NCI-H1092 treated with DMSO at 0.1 percent for 48 hours (cell line): ENCODE data around the gene CHAF1B.

ENCODE experiments used
- DNase-seq: peaks from one replicate; lab custom pipeline; 2025; lab: John Stamatoyannopoulos, UW

CHAF1B gene

DNA sequence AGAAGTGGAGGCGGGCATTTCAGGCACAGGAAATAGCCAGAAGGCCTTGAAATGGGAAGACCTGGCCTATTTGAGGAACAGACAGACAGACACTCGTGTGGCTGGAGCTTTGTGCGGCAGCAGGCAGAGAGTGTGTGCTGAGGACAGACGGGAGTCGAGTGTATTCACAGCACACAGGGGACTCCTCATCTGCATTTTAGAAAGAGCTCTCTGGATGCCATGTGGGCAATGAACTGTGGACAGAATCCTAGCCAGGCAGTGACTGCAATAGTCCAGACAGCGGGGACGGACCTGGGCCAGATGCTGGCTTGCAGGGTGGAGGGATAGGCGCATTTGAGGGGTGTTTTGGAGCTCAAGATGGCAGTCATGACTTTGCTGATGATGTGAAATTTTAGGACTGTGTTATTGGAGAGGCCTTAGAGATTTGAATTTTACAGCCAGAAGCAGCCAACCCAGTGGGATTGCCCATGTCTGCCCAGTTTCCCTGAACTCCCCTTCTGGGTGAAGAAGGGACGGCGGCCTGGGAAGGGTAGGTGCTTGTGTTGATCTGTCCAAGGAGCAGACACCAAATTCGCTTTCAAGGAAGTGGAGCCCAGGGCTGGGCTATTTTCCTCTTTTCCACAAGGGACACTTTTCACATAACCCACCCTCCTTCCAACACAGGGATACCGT lies 43.7 kb downstream of the CHAF1B start:
- DNase-seq = peak; percentile 54

DNA sequence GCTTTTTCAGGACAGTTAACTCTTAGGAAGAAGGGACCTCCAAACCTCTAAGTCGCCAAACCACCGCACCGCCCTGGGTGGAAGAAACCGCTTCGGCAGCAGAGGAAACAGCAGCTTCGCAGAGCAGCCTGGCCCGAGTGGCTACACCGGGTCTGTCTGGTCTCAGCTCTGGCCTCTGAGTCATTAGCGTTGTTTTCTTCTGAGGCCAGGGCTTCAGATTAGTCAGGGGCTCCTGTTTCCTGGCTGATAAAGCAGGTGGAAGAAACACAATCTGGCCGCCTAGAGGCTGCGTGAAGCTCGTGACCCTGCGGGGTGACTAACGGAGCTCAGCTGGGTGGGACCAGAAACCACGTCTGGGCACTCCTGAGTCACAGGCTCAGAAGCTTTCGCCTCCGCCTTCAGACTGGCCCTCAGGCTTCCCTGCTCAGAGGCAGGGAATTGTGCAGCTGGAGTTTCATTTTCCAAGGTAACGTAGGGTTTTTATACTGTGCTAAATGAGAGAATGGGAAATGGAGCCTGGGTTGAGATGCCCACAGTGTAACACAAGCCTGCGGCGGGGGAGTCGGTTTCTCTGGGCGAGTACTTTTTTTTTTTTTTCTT lies 44.9 kb downstream of the CHAF1B start:
- no peak for DNase-seq

DNA sequence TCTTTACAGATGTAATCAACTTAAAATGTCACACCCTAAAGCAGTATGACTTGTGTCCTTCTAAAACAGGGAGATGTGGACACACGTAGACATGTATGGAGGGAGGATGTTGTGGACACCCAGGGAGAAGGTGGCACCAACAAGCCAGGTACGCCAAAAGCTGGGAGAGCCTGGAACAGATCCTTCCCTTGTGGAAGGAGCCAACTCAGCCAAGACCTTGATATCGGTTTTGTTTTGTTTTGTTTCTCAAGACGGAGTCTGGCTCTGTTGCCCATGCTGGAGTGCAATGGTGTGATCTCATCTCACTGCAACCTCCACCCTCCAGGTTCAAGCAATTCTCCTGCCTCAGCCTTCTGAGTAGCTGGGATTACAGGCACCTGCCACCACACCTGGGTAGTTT lies 45.6 kb downstream of the CHAF1B start:
- DNase-seq = no peak

DNA sequence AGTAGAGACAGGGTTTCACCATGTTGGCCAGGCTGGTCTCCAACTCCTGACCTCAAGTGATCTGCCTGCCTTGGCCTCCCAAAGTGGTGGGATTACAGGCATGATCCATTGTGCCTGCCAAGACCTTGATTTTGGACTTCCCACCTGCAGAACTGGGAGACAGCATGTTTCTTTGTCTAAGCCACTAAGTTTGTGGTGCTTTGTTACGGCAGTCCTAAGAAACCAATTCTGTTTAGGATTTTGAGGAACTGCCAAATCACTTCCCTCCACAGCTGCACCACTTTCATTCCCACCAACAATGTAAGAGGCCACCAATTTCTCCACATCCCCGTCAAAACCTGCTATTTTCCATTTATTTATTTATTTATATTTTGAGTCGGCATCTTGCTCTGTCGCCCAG lies 46.1 kb downstream of the CHAF1B start:
- no peak for DNase-seq

DNA sequence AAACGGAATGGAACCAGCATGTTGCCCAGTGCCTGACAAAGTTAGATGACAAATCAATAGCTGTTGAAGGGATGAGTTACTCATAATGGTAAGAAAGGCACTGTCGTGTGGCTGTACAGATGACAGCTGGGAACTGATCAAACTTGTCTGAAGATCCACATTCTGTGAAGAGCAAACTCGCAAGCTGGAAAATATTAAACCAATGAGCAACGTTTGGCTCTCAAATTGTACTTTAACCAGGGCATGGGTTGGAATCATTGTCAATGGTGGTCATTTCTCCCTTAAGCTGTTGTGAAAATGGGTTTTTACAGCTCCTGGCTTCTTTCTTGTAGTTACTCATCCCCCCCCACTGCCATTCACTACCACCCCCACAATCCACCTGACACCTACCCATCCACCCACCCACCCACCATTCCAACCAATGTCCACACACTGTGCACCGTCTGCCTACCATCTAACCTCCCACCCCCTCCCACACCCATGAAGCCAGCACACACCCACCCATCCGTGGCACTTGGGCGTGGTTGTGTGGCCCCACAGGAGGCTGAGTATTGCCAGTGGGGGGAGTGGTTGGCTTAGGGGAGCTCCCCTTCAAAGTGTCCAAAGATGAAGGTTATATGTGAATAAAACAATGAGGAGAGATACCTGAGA lies 48.0 kb downstream of the CHAF1B start:
- DNase-seq = no peak

DNA sequence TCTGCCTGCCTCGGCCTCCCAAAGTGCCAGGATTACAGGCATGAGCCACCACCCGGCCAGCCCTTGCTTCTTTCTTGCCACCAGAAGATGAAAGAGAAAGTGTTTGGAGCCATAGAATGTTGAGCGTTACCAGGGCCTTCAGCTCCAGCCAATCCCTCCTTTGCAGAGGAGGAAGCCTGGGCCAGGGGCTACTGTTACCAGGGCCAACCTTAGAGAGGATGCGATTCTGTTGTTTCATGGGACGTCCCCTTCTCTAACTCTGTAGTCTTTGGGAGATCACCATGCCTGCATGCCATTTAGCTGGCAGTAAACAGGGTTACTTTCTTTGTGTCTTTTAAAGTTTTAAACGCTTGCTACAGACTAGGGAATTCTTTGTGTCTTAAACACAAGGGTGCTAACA lies 49.0 kb downstream of the CHAF1B start:
- no peak for DNase-seq

DNA sequence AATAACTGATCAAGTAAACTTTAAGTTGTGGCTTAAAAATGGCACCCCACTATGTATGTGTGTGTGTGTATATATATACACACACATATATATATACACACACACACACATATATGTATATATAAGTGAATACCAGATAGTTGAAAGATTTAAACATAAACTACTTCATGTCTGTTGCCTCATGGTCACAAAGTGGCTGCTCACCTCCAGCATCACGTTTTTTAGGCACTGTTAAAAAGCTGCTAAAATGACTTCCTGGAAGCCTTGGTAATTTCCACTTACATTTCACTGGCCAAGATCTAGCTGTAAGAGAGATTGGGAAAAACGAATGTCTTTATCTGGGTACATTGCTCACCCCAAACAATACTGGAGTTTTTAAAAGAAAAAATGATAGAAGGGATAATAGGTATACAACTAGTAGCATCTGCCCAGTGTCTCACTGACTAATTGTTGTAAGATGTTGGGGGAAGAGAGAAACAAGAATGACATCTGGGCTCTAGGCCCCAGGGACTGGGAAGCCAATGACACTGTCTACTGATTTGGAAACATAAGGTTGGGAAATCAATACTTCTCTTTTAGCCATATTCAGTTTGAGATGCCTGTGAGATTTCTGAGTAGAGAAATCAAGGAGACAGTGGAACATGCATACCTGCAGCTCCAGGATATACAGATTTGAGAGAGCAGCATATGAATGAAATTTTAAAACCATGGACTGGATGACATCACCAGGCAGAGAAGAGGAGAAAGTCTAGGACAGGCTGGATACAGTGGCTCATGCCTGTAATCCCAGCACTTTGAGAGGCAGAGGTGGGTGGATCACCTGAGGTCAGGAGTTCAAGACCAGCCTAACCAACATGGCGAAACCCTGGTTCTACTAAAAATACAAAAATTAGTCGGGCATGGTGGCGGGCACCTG lies 51.9 kb downstream of the CHAF1B start:
- DNase-seq = no peak

DNA sequence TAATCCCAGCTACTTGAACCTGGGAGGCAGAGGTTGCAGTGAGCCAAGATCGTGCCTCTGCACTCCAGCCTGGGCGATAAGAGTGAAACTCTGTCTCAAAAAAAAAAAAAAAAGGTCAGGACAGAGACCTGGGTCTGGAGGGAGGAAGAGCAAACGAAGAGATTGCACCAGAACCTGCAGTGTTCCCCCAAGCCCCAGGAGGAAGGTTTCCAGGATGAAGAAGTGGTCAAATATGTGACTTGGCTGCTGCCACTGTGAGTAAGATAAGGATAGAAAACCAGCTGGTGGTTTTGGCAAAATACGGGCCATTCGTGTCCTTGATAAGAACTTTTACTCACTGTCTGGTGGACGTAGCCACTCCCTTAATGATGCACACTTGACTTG lies 52.5 kb downstream of the CHAF1B start:
- DNase-seq = no peak

DNA sequence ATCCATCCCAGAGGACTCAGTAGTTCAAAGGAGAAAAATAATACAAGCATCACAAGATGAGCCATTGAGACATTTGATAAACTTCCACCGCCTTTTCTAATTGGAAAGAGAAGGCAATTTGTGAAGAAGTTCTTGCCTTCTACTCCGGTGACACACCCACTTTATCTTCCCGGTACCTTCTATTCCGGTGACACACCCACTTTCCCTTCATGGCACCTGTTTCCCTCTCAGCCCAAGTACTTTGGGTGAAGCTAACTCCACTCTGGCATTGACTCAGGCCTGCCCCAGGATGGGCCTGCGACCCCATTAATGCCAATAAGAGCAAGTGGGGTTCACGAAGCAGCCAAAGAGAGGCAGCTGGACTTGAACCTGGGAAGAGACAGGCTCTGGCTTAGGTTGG lies 56.5 kb downstream of the CHAF1B start:
- DNase-seq = no peak

DNA sequence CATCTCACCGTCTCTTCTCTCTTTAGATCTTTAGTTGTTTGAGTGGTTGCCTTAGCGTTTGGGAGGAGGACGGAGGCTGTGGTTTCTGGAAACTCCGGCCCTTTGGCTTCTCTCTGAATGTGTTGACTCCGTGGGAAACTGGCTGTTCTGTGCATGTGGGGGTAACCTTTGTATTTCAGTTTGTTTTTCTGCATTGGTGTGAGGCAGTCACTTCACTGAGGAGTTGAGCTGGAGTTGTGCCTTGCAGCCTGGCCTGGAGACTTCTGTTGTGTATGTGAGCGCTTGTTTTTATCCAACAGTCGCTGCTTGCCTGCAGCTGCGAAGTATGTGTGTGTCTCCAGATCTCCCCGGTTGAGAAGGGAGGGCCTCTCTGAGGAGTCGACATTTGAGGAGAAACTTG lies 61.1 kb downstream of the CHAF1B start:
- no peak for DNase-seq

DNA sequence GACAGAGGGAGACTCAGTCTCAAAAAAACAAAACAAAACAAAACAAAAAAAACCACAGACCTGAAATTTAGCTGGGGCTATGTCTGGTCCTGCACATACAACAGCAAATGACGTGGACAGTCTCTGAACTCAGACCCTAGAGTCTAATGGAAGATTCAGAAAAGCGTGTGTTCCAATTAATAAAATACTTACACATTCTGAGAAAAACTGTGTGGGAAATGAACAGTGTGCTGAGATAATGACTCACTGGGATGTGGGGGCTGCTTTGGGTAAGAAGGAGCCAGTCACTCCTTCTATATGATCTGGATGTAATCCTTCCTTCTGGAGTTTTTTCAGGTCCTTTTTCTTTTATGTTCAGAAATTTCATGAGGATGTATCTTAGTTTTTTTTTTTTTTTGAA lies 65.3 kb downstream of the CHAF1B start:
- no peak for DNase-seq

DNA sequence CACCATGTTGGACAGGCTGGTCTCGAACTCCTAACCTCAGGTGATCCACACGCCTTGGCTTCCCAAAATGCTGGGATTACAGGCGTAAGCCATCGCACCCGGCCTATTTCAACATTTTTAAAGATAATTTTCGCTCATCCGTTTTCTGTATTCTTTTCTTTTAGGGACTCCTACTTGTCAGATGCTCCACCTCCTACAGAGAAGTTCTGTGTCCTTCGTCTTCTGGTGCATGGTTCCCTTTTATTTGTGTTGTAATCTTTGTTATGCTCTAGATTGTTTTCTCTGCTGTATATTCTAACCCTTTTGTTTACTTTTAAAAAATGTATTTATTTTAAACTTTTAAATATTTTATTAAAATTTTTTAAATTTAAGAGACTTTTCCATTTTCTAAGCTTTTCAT lies 66.3 kb downstream of the CHAF1B start:
- no peak for DNase-seq

DNA sequence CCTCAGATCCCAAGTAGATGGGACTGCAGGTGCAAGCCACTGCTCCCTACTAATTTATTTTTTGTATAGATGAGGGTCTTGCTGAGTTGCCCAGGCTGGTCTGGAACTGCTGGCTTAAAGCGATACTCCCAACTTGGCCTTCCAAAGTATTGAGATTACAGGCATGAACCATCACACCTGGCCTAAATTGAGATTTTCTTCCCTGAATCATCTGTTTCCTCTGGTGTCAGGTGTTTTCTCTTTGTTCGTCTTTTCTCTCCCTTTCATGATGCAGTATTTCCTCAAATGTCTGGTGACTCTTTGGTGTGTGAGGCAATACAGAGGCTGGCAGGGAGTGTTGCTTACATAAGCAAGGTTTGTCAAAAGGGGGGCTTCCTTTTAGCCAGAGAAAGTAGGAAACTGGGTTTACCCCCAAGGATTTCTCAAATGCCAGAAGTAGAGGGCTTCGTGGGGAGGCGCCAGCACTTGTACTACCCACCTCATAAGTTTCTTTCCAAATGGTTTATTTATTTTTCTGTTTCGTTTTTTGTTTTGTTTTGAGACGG lies 67.2 kb downstream of the CHAF1B start:
- no peak for DNase-seq

DNA sequence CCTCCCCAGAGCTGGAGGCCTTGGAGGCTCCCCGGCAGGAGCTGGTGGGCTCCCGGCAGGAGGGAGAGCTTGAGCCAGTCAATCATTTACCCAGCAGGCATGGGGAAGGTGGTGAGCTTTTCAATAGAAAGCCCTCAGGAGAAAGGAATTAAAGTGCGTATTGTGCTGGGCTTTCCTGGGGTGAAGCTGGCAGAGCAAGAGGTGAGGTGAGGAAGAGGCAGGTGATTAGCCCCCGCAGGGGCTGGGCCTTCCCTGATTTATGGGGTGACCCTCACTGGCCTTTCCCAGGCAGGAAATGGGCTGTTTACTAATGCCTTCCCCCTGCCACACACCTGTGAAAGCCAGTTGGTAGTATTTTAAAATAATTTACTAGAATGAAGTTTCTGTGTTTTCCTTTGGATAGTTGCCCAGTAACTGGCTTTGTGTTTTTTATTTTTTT lies 68.9 kb downstream of the CHAF1B start:
- peak; percentile 80 for DNase-seq

DNA sequence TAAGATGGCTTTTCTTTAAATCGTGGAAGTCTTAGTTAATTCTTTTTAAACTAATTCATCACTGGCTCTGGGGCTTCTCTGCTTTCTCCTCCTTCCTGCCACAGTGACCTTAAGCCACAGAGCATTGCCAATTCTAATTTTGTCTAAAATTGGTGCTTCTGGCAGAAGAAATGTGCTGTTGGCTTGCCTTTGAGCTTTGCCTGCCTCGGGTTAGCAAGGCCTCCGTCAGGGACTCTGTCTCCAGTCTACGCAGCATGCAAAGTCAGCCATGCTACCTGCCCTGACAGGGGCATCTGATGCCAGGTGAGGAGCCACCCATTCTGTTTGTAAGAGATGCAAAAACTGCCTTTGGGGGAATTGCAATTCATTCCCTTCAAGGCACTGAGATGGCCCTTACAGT lies 69.5 kb downstream of the CHAF1B start:
- DNase-seq = peak; percentile 46

DNA sequence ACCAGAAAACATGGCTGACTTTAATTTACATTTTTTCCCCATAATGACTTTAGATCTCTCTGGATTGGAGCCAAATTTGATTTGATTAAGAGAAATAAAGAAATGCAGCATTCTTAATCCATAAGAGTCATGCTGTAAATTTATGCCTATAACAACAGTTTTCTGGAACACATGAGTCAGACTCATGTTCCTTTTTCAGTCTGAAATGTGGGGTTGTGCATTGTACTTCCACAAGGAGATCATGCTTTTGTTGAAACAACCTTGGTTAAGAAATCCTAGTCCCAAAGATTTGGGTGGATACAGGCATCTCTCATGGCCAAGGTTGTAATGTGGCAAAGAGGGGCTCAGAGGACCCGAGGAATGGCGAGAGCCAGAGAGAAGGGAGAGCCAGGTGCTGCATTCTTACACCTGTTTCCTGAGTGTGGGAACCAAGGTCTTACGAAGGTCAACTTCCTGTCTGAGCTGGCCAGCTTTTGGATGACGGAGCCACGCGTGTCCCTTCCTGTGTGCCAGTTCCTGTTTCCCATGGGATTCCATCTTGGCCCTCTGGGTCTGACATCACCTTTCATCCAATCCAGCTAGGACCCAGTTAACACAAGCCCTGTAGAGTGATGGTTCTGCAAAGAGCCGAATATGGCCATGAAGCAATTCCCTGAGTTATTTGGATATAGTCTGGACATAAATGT lies 71.7 kb downstream of the CHAF1B start:
- no peak for DNase-seq

DNA sequence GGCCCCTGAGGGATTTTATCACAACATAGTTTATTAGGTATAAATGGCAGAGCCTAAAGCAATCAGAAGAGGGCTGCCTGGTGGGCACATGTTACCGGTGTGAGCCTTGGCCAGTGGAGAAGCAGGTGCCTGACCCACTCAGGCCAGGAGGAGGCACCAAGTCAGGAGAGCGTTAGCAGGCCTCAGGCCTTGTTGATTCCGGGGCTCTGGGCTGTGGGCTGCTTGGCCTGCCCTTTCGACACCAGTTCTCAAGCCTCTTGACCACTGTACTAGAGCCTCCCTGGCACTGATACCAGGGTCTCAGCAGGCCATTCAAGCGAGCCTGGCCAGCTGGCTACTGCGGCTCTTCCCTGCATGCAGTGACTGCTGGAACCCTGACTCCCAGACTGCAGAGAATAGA lies 73.9 kb downstream of the CHAF1B start:
- DNase-seq = no peak

DNA sequence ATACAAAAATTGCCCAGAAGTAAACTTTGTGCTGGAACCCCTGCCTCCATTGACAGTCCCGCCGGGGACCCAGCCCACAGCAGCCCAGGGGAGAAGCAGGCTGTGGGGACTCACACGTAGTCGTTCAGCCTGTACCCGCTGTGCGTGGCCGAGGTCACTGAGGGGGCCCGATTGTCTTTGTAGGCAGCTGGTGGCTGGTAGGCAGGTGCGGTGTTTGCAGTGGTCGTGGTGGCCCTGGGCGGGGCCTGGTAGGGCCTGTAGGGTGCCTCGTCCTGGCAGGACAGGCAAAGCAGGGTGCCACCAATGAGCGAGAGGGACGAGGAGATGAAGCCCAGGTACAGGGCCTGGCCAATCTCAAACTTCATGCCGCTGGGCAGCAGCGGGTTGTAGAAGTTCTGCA lies 75.7 kb downstream of the CHAF1B start:
- DNase-seq = no peak

DNA sequence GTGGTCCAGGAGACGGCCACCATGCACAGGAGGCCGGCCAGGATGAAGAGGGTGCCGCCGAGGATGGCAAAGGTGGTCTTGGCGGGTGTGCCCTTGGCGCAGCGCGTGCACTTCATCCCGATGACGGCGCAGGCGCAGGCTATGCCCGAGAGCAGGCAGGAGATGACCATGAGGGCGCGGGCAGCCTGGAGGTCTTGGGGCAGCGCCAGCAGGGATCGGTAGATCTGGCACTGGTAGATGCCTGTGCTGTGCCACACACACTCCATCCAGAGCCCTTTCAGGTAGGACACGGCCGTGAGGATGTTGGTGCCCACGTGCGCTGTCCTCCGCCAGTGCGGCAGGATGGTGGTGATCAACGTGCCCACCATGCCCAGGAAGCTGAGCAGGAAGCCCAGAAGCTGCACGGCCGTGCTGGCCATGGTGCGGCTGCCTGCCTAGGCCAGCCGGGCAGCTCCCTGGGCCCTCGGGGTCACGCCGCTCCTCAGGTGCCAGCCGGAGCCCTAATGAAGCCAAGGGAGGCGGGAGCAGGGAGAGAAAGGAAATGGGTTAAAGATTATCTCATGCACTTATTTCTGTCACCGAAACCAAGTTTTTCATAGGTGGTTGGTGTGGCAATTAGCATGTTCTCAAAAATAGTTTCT lies 76.2 kb downstream of the CHAF1B start:
- DNase-seq = no peak

DNA sequence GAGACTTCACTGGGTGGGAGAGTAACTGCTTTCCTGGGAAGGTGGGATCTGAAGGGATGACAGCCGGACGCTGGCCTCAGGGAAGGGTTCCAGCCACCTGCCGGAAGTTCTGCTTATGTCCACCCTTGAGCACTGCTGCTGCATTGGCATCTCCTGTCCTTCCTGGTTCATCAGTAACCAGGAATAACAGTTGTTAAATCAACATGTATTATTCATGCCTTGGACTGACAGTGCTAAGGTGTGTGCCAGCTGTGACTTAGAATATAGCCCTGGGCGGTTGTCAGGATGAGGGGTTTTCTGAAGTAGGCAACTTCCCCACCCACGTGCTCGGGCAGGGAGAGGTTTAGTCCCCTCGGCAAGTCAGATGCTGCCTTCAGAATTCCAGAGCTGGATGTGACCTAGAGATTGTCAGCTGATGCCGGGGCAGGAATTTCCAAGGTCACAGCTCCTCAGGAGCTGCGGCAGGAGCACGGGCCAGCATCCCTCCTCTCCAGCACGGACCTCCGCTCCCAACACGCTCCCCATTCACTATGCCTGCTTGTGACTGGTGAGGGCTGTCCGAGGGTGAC lies 76.8 kb downstream of the CHAF1B start:
- no peak for DNase-seq

DNA sequence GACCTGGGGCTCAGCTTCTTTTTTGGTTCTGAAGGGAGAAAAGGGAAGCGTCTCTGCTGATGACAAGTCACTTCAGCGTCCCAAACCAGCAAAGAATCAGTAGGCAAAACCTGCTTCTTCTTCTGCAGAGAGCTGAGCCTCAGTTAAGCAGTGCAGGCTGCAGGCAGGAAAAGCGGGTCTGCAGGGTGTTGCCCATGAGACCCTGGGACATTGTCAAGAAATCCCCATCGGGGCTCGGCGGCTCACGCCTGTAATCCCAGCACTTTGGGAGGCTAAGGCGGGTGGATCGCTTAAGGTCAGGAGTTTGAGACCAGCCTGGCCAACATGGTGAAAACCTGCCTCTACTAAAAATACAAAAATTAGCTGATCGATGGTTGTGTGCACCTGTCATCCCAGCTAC lies 78.0 kb downstream of the CHAF1B start:
- no peak for DNase-seq
